HUES6 (cell line): ENCODE results near the gene PCED1B.

Experiments
- H3K27ac ChIP-seq: 2 replicates; pipeline ENCODE4 v1.7.0; 2013; ENCODE audit warnings: low read depth, mild to moderate bottlenecking, low read length, inconsistent platforms
- H3K27me3 ChIP-seq: 2 replicates; pipeline ENCODE4 v1.6.1; 2013; ENCODE audit warnings: low read length; ENCODE audit not compliant: control insufficient read depth, insufficient read depth
- H3K36me3 ChIP-seq: 2 replicates; pipeline ENCODE4 v1.6.1; 2013; ENCODE audit warnings: low read length; ENCODE audit not compliant: control insufficient read depth, insufficient read depth
- H3K4me1 ChIP-seq: 2 replicates; pipeline ENCODE4 v1.6.1; 2013; ENCODE audit warnings: low read length; ENCODE audit not compliant: control insufficient read depth, insufficient read depth
- H3K4me3 ChIP-seq: 2 replicates; pipeline ENCODE4 v1.5.1; 2013; ENCODE audit warnings: low read depth, low read length
- H3K9ac ChIP-seq: one replicate; pipeline ENCODE4 v1.6.1; 2013; ENCODE audit warnings: mild to moderate bottlenecking, low read length
- H3K9me3 ChIP-seq: 2 replicates; pipeline ENCODE4 v1.6.1; 2013; ENCODE audit warnings: low read depth, low read length; ENCODE audit not compliant: control insufficient read depth, insufficient read depth

The PCED1B gene

DNA sequence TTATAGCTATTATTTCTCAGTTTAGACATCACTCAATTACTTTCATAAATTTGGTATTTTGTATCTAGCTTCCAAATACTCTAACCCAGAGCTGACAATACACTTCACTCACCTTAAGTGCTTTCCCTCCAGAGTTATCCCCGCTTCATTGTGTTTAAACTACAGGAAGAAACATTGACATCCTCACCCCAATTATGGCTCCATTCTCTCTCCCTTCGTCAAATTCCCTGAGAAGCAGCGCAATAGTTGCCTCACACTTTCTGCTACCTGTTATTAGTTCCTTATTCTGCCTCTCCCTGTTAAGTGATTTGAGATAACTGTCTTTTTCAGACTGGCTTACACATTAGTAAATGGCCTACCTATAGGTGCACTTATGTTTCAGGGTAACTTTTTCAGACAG is 69.7 kb downstream of the PCED1B start:
- no peak overlapping the region for H3K4me3 ChIP-seq
- no peak overlapping the region for H3K27ac ChIP-seq
- peaks cover 6% of the 10 kb centered on the region; the same call in 1 of the 2 replicates for H3K9me3 ChIP-seq
- H3K27me3 ChIP-seq: no peaks in the 10 kb centered on the region
- no peak overlapping the region for H3K9ac ChIP-seq
- no peaks in the 10 kb centered on the region for H3K36me3 ChIP-seq
- H3K4me1 ChIP-seq: no peaks in the 10 kb centered on the region

DNA sequence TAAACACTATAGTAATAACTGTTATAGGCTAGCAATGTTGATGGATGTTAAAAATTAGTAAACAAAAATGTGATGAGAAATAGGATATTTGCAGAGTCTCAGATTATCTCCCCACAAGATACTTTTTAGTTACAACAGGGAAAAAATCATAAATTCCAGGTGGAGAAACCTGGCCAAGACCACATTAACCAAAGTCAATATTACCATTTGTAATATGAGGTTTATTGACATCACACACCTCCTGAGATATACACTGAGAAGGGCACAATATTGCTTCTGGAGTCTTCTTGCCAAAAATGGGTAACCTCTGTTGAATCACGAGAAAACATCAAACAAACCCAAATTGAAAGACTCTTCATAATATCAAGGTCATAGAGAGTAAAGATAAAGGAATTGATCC is 72.7 kb downstream of the PCED1B start:
- no peak overlapping the region for H3K27ac ChIP-seq
- no peak overlapping the region for H3K9ac ChIP-seq
- H3K27me3 ChIP-seq: no peaks in the 10 kb centered on the region
- H3K4me1 ChIP-seq: no peaks in the 10 kb centered on the region
- H3K9me3 ChIP-seq: peaks cover 6% of the 10 kb centered on the region; the same call in 1 of the 2 replicates
- H3K4me3 ChIP-seq: no peak overlapping the region
- H3K36me3 ChIP-seq: no peaks in the 10 kb centered on the region

DNA sequence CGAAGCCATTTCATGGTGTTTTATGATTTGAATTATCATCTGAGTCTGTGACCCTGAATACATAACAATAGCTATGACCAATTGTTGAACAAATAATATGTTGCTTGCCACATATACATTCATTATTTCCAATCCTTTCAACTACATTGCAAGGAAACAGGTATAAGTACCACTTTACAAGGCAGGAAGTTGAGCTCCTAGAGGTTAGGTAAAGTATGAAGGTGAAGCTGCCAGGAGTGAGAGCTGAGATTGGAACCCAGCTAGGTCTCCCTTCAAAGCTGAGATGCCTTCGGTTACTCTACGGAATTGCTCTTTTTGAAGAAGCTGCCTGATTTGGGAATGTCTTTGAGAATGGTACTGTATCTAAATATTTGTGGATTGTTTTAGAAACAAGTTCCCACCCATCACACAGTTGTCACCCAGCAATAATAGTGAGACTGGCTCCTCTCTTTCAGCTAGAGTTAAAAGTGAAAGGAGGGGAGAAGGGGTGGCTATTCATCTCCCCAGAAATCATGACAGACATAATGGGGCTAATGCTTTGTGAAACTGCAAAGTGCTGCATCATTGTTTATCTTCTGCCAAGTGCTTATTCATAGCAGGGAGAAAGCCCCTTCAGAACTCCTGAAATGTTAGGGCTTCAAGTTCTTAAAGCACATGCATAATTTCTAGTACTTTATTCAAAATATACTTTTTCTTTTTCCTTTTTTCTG is 76.2 kb downstream of the PCED1B start:
- no peaks in the 10 kb centered on the region for H3K4me1 ChIP-seq
- no peak overlapping the region for H3K27ac ChIP-seq
- H3K9ac ChIP-seq: no peak overlapping the region
- H3K27me3 ChIP-seq: no peaks in the 10 kb centered on the region
- no peaks in the 10 kb centered on the region for H3K36me3 ChIP-seq
- H3K4me3 ChIP-seq: no peak overlapping the region
- peaks cover 10% of the 10 kb centered on the region; the same call in 1 of the 2 replicates for H3K9me3 ChIP-seq

DNA sequence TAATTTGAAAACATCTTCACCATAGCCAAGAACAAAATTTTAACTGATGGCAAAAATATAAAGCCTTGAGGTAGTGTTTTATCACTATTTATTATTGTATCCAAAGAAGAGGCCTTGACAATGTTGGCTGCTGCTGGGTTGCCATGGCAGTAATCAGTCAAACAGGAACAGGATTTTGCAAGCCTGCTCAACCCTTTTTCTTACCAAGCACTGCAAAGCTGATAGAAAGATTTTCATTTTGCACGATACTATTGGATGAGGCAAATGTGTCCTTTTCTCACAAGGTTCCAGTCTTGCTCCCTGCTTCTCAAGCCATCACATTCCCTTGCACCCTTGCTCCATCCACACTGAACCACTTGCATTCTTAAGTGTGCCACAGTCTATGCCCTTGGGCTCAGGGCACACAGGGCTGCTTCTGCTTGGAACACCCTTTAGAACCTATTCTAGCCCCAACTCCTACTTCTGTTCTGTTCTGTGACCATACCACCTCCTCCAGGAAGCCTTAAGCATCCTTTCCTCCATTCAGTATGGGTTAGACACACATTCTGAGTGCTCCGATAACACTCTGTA is 76.8 kb downstream of the PCED1B start:
- no peaks in the 10 kb centered on the region for H3K36me3 ChIP-seq
- no peaks in the 10 kb centered on the region for H3K4me1 ChIP-seq
- peaks cover 8% of the 10 kb centered on the region; the same call in 1 of the 2 replicates for H3K9me3 ChIP-seq
- no peak overlapping the region for H3K9ac ChIP-seq
- no peaks in the 10 kb centered on the region for H3K27me3 ChIP-seq
- H3K4me3 ChIP-seq: no peak overlapping the region
- H3K27ac ChIP-seq: no peak overlapping the region

DNA sequence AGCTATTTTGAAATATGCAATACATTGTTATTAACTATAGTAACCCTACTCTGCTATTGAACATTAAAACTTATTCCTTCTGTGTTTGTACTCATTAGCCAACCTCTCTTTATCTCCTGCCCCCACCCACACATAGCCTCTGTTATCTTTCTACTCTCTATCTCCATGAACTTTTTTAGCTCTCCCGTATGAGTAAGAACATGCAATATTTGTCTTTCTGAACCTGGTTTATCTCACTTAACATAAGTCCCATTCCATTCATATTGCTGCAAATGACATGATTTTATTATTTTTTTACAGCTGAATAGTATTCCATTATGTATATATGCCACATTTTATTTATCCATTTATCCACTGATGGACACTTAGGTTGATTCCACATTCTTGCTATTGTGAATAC is 79.4 kb downstream of the PCED1B start:
- Histone ChIP-seq H3K4me1 (no peaks in the 10 kb centered on the region), H3K27me3 (no peaks in the 10 kb centered on the region), H3K36me3 (no peaks in the 10 kb centered on the region), H3K4me3 (no peak overlapping the region), H3K27ac (no peak overlapping the region), H3K9ac (no peak overlapping the region), H3K9me3 (peaks cover 4% of the 10 kb centered on the region; the same call in 1 of the 2 replicates)

DNA sequence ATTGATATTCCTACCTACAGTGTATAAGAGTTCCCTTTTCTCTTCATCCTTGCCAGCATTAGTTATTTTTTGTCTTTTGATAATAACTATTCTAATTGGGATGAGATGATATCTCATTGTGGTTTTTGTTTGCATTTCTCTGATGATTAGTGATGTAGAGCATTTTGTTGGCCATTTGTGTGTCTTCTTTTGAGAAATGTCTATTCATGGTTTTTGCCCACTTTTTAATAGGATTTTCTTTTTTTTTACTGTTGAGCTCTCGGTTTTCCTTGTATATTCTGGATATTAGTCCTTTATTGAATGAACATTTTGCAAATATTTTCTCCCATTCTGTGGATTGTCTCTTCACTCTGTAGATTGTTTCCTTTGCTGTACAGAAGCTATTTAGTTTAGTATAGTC is 79.9 kb downstream of the PCED1B start:
- no peaks in the 10 kb centered on the region for H3K27me3 ChIP-seq
- H3K36me3 ChIP-seq: no peaks in the 10 kb centered on the region
- no peak overlapping the region for H3K4me3 ChIP-seq
- no peaks in the 10 kb centered on the region for H3K4me1 ChIP-seq
- peaks cover 4% of the 10 kb centered on the region; the same call in 1 of the 2 replicates for H3K9me3 ChIP-seq
- no peak overlapping the region for H3K27ac ChIP-seq
- no peak overlapping the region for H3K9ac ChIP-seq

DNA sequence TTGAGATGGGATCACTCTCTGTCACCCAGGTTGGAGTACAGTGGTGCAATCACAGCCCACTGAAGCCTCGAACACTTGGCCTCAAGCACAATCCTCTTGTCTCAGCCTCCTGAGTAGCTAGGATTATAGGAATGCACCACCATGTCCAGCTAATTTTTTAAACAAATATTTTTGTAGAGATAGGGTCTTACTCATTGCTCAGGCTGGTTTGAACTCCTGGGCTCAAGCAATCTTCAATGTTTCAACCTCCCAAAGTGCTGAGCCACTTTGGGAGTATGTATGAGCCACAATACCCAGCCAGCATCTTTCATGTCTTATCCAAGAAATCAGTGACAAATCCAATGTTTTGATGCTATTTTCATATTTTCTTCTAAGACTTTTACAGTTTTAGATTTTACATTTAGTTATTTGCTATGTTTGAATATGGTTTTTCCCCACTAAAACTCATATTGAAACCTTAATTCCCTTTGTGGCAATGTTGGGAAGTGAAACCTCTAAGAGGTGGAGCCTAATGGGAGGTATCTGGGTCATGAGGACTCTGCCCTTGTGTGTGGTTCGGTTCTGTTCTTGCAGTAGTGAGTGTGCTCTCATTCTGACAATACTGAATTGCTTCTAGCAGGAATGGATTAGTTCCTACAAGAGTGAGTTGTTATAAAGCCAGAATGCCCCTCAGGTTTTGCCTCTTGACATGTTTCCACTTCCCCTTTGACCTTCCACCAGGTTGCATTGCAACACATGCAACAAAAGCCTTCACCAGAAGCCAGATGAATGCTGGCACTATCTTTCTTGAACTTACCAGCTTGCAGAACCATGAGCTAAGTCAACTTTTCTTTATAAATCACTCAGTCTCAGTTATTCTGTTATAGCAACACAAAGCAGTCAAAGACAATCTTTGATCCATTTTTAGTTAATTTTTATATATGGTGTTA is 81.2 kb downstream of the PCED1B start:
- H3K4me1 ChIP-seq: no peaks in the 10 kb centered on the region
- no peaks in the 10 kb centered on the region for H3K27me3 ChIP-seq
- no peak overlapping the region for H3K27ac ChIP-seq

DNA sequence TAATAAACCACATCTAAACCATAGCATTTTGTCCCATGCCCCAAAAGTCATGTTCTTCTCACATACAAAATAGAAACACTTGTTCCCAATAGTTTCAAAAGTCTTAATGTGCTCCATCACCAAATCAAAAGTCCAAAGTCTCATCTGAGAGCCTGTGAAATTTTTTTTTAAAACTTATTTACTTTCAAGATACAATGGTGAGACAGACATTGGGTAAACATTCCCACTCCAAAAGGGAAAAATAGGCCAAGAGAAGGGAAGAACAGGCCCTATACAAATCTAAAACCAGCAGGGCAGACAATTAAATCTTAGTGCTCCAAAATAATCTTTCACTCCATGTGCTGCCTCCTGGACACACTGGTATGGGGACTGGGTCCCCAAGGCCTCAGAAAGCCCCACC is 84.7 kb downstream of the PCED1B start:
- H3K9ac ChIP-seq: no peak overlapping the region
- no peaks in the 10 kb centered on the region for H3K36me3 ChIP-seq
- H3K4me3 ChIP-seq: no peak overlapping the region
- H3K9me3 ChIP-seq: peaks cover 2% of the 10 kb centered on the region; the same call in 1 of the 2 replicates
- no peaks in the 10 kb centered on the region for H3K27me3 ChIP-seq
- no peak overlapping the region for H3K27ac ChIP-seq
- no peaks in the 10 kb centered on the region; the same call in 1 of the 2 replicates for H3K4me1 ChIP-seq

More for the DNA sequence above, 81.2 kb downstream of the PCED1B start:
- Histone ChIP-seq H3K9ac (no peak overlapping the region), H3K9me3 (peaks cover 4% of the 10 kb centered on the region; the same call in 1 of the 2 replicates), H3K4me3 (no peak overlapping the region), H3K36me3 (no peaks in the 10 kb centered on the region)

DNA sequence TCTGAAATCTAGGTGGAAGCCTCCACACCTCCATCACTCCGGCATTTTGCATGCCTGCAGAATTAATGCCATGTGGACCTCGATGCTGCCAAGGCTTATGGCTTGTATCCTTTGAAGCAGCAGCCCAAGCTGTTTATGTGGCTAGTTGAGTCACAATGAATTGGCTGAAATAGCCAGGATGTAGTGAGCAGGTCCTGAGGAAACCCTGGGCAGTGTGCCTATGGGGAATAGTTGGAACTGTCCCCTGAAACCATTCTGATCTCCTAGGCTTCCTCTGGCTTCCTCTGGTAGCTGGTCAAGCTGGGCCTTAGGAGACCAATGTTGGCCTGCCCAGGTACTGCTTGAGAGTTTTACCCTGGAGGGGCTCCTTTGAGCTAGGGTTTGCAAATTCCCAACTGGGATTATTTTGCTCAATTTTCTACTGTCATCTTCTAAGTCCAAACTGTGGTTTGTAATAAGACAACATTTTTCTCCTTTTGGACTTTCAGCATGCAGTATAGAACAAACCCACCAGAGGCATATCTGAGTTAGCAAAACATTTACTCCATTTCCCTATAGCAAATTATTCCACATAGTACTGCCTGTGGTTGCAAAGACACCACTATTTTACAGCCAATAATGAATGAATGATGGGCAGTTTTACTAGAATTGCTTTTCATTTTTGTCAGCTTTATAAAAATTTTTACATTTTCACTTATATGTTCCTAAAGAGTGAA is 85.5 kb downstream of the PCED1B start:
- Histone ChIP-seq H3K9me3 (no peaks in the 10 kb centered on the region), H3K9ac (no peak overlapping the region), H3K4me1 (no peaks in the 10 kb centered on the region; the same call in 1 of the 2 replicates), H3K27me3 (no peaks in the 10 kb centered on the region), H3K36me3 (no peaks in the 10 kb centered on the region), H3K27ac (no peak overlapping the region), H3K4me3 (no peak overlapping the region)

DNA sequence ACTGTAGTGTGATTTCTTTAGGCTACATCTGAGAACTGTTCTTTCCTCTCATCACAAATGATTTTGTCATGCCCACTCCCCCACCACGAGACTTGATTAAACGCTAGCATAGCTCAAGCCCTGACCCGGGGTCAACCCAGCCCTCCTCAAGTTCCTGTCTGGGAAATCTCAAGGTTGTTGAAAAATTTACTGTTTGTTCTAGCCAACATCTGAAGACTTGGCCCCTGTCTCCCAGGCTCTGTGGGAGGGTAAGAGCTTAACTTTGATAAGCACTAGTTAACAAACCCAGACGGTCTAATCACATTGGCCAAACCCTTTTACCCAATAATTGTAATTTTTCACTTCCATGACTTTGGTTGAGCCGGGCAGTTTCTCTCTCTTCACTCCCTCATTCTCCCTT is 86.5 kb downstream of the PCED1B start:
- Histone ChIP-seq H3K4me1 (no peaks in the 10 kb centered on the region; the same call in 1 of the 2 replicates), H3K9ac (no peak overlapping the region), H3K9me3 (no peaks in the 10 kb centered on the region), H3K27ac (no peak overlapping the region), H3K27me3 (no peaks in the 10 kb centered on the region), H3K36me3 (no peaks in the 10 kb centered on the region), H3K4me3 (no peak overlapping the region)
